GM12801 (cell line): Measurements from ENCODE around the gene MRPS25.

Source experiments
- CTCF ChIP-seq: IDR thresholded peaks from one replicate; pipeline ENCODE4 v1.5.1; 2011; ENCODE audit warnings: control low read depth; ENCODE audit not compliant: insufficient read length; ENCODE audit errors: extremely low read depth

Gene MRPS25

GRCh38 chr3:15064299-15064834, 748 bp downstream of the MRPS25 start:
- no peak for TF ChIP-seq CTCF

GRCh38 chr3:15063656-15064286, 1.3 kb downstream of the MRPS25 start:
- TF ChIP-seq CTCF: no peak

GRCh38 chr3:15063238-15063637, 1.9 kb downstream of the MRPS25 start:
- TF ChIP-seq CTCF: no peak

- no peak for TF ChIP-seq CTCF
Measured at GRCh38 chr3:15060029-15060428, 5.1 kb downstream of the MRPS25 start.

- TF ChIP-seq CTCF: no peak
Measured at GRCh38 chr3:15056676-15057404, 8.3 kb downstream of the MRPS25 start.

GRCh38 chr3:15055019-15055557, 10.0 kb downstream of the MRPS25 start:
- TF ChIP-seq CTCF: no peak

GRCh38 chr3:15053541-15053940, 11.6 kb downstream of the MRPS25 start:
- TF ChIP-seq CTCF: no peak
